Mononuclear cell (primary cell): Measurements from ENCODE around the gene NTM. TPM values are rescaled to one million over a fixed set of nuclear protein-coding genes. Genes with fewer than 3 reads are reported as not detected.

ENCODE experiments used
- H3K27me3 ChIP-seq: 2 replicates; pipeline ENCODE4 v1.6.0; 2011; ENCODE audit warnings: low read length, control low read depth; ENCODE audit not compliant: insufficient read depth
- H3K4me1 ChIP-seq: 2 replicates; pipeline ENCODE4 v1.5.1; 2011; ENCODE audit warnings: mild to moderate bottlenecking, low read length, control low read depth; ENCODE audit not compliant: insufficient read depth
- H3K4me3 ChIP-seq: 2 replicates; pipeline ENCODE4 v1.5.1; 2011; ENCODE audit warnings: mild to moderate bottlenecking, low read length, moderate library complexity
- H3K9me3 ChIP-seq: 2 replicates; pipeline ENCODE4 v1.5.1; 2011; ENCODE audit warnings: low read depth, mild to moderate bottlenecking, control low read depth, low read length
- total RNA-seq: library from RNA; depleted of rRNA; stranded (reverse); fragments of >200 nt; gene quantifications from one replicate; pipeline ENCODE4 v1.2.3, GENCODE V29; 2012

NTM gene
- total RNA-seq, 1 donor: not detected

- no peaks in the 10 kb centered on the region for H3K4me1 ChIP-seq
- H3K9me3 ChIP-seq: no peaks in the 10 kb centered on the region
- no peak overlapping the region for H3K4me3 ChIP-seq
- no peaks in the 10 kb centered on the region for H3K27me3 ChIP-seq
Observed at GRCh38 chr11:131455843-131456704, 85.7 kb downstream of the NTM start.

GRCh38 chr11:131457163-131457562 is 86.7 kb downstream of the NTM start:
- no peaks in the 10 kb centered on the region for H3K27me3 ChIP-seq
- no peaks in the 10 kb centered on the region for H3K4me1 ChIP-seq
- no peak overlapping the region for H3K4me3 ChIP-seq
- H3K9me3 ChIP-seq: no peaks in the 10 kb centered on the region

GRCh38 chr11:131458421-131458820 is 88.0 kb downstream of the NTM start:
- no peak overlapping the region for H3K4me3 ChIP-seq
- H3K27me3 ChIP-seq: no peaks in the 10 kb centered on the region
- no peaks in the 10 kb centered on the region for H3K9me3 ChIP-seq
- H3K4me1 ChIP-seq: no peaks in the 10 kb centered on the region

GRCh38 chr11:131460931-131461330 is 90.5 kb downstream of the NTM start:
- Histone ChIP-seq H3K4me3 (no peak overlapping the region), H3K9me3 (no peaks in the 10 kb centered on the region), H3K4me1 (no peaks in the 10 kb centered on the region), H3K27me3 (peaks cover 5% of the 10 kb centered on the region)

GRCh38 chr11:131462622-131463021 is 92.2 kb downstream of the NTM start:
- H3K4me3 ChIP-seq: no peak overlapping the region
- H3K9me3 ChIP-seq: no peaks in the 10 kb centered on the region
- H3K27me3 ChIP-seq: peaks cover 5% of the 10 kb centered on the region
- H3K4me1 ChIP-seq: no peaks in the 10 kb centered on the region

GRCh38 chr11:131463162-131463561 is 92.7 kb downstream of the NTM start:
- H3K9me3 ChIP-seq: no peaks in the 10 kb centered on the region
- peaks cover 5% of the 10 kb centered on the region for H3K27me3 ChIP-seq
- H3K4me1 ChIP-seq: no peaks in the 10 kb centered on the region
- no peak overlapping the region for H3K4me3 ChIP-seq

GRCh38 chr11:131463649-131464425 is 93.4 kb downstream of the NTM start:
- H3K4me3 ChIP-seq: no peak overlapping the region

GRCh38 chr11:131464461-131464860 is 94.0 kb downstream of the NTM start:
- Histone ChIP-seq H3K27me3 (peaks cover 5% of the 10 kb centered on the region), H3K4me3 (no peak overlapping the region), H3K4me1 (no peaks in the 10 kb centered on the region), H3K9me3 (no peaks in the 10 kb centered on the region)

More at GRCh38 chr11:131463649-131464425, 93.4 kb downstream of the NTM start:
- Histone ChIP-seq H3K4me1 (no peaks in the 10 kb centered on the region), H3K27me3 (peaks cover 5% of the 10 kb centered on the region), H3K9me3 (no peaks in the 10 kb centered on the region)

- Histone ChIP-seq H3K4me3 (no peak overlapping the region), H3K27me3 (peaks cover 5% of the 10 kb centered on the region), H3K9me3 (no peaks in the 10 kb centered on the region), H3K4me1 (no peaks in the 10 kb centered on the region)
Observed at GRCh38 chr11:131465039-131465438, 94.6 kb downstream of the NTM start.

- Histone ChIP-seq H3K9me3 (no peaks in the 10 kb centered on the region), H3K4me1 (no peaks in the 10 kb centered on the region), H3K4me3 (no peak overlapping the region), H3K27me3 (peaks cover 5% of the 10 kb centered on the region)
Observed at GRCh38 chr11:131465746-131466145, 95.3 kb downstream of the NTM start.

- Histone ChIP-seq H3K9me3 (no peaks in the 10 kb centered on the region), H3K4me3 (no peak overlapping the region), H3K4me1 (no peaks in the 10 kb centered on the region), H3K27me3 (peaks cover 5% of the 10 kb centered on the region)
Observed at GRCh38 chr11:131467645-131468394, 97.4 kb downstream of the NTM start.

GRCh38 chr11:131468565-131468964 is 98.2 kb downstream of the NTM start:
- Histone ChIP-seq H3K27me3 (peaks cover 5% of the 10 kb centered on the region), H3K4me3 (no peak overlapping the region), H3K9me3 (no peaks in the 10 kb centered on the region), H3K4me1 (no peaks in the 10 kb centered on the region)

GRCh38 chr11:131470216-131470925 is 100.0 kb downstream of the NTM start:
- Histone ChIP-seq H3K27me3 (no peaks in the 10 kb centered on the region), H3K4me3 (no peak overlapping the region), H3K4me1 (no peaks in the 10 kb centered on the region), H3K9me3 (no peaks in the 10 kb centered on the region)

GRCh38 chr11:131471976-131472375 is 101.6 kb downstream of the NTM start:
- no peaks in the 10 kb centered on the region for H3K9me3 ChIP-seq
- no peak overlapping the region for H3K4me3 ChIP-seq

More at GRCh38 chr11:131471976-131472375, 101.6 kb downstream of the NTM start:
- Histone ChIP-seq H3K27me3 (no peaks in the 10 kb centered on the region), H3K4me1 (no peaks in the 10 kb centered on the region)
